ENCODE measurements around the gene SEC24D.

SEC24D gene

GRCh38 chr4:118816538-118817177 lies 19.3 kb downstream of the SEC24D start:
- CTCF ChIA-PET: no interaction called here
- POLR2A ChIA-PET: no interaction called here
- DNase-seq (ENCODE audit: extremely low spot score): no peak
- TF ChIP-seq SUZ12 (IDR thresholded peaks at IDR 0.05) (no peak), HDGF (IDR thresholded peaks at IDR 0.05; ENCODE audit: borderline replicate concordance) (no peak), L3MBTL2 (conservative IDR thresholded peaks at IDR 0.05) (no peak), PKNOX1 (IDR thresholded peaks at IDR 0.05) (no peak), TARDBP (IDR thresholded peaks at IDR 0.05) (no peak), CTBP1 (IDR thresholded peaks at IDR 0.05; ENCODE audit: borderline replicate concordance) (no peak), FOXK2 (IDR thresholded peaks at IDR 0.05) (no peak), ZNF384 (IDR thresholded peaks at IDR 0.05) (no peak)

- POLR2A ChIA-PET: no interaction called here
- no peak for DNase-seq (ENCODE audit: extremely low spot score)
- TF ChIP-seq FOXA1 (IDR thresholded peaks at IDR 0.05) (no peak), ELF4 (IDR thresholded peaks at IDR 0.05) (no peak), NFRKB (IDR thresholded peaks at IDR 0.05) (no peak), LEF1 (IDR thresholded peaks at IDR 0.05; ENCODE audit: borderline replicate concordance) (no peak), FOXK2 (IDR thresholded peaks at IDR 0.05) (no peak), SP1 (IDR thresholded peaks at IDR 0.05) (no peak), CTBP1 (IDR thresholded peaks at IDR 0.05; ENCODE audit: borderline replicate concordance) (no peak)
- CTCF ChIA-PET: no interaction called here
Measured at GRCh38 chr4:118814891-118815290, 21.0 kb downstream of the SEC24D start.

- POLR2A ChIA-PET: no interaction called here
- CTCF ChIA-PET: no interaction called here
- TF ChIP-seq TARDBP (IDR thresholded peaks at IDR 0.05) (no peak), PKNOX1 (IDR thresholded peaks at IDR 0.05) (no peak), ZNF384 (IDR thresholded peaks at IDR 0.05) (no peak), HDGF (IDR thresholded peaks at IDR 0.05; ENCODE audit: borderline replicate concordance) (no peak), CTBP1 (IDR thresholded peaks at IDR 0.05; ENCODE audit: borderline replicate concordance) (no peak), FOXM1 (IDR thresholded peaks at IDR 0.05; ENCODE audit: borderline replicate concordance) (no peak), LEF1 (IDR thresholded peaks at IDR 0.05; ENCODE audit: borderline replicate concordance) (no peak), FOXK2 (IDR thresholded peaks at IDR 0.05) (no peak), L3MBTL2 (conservative IDR thresholded peaks at IDR 0.05) (no peak), ARNT (IDR thresholded peaks at IDR 0.05) (no peak), SP1 (IDR thresholded peaks at IDR 0.05) (no peak), NFRKB (IDR thresholded peaks at IDR 0.05) (no peak), FOXA1 (IDR thresholded peaks at IDR 0.05) (no peak), ELF4 (IDR thresholded peaks at IDR 0.05) (no peak), SUZ12 (IDR thresholded peaks at IDR 0.05) (no peak), BHLHE40 (IDR thresholded peaks at IDR 0.05; ENCODE audit: borderline replicate concordance) (no peak)
- DNase-seq (ENCODE audit: extremely low spot score): no peak
Measured at GRCh38 chr4:118814058-118814457, 21.9 kb downstream of the SEC24D start.

- CTCF ChIA-PET: no interaction called here
- no peak for TF ChIP-seq ZNF384 (IDR thresholded peaks at IDR 0.05)
- TF ChIP-seq L3MBTL2 (conservative IDR thresholded peaks at IDR 0.05): no peak
- POLR2A ChIA-PET: no interaction called here
- no peak for DNase-seq (ENCODE audit: extremely low spot score)
Measured at GRCh38 chr4:118813561-118813960, 22.4 kb downstream of the SEC24D start.

GRCh38 chr4:118811832-118812231 lies 24.1 kb downstream of the SEC24D start:
- DNase-seq (ENCODE audit: extremely low spot score): no peak
- CTCF ChIA-PET: no interaction called here
- no peak for TF ChIP-seq HDGF (IDR thresholded peaks at IDR 0.05; ENCODE audit: borderline replicate concordance)
- TF ChIP-seq BHLHE40 (IDR thresholded peaks at IDR 0.05; ENCODE audit: borderline replicate concordance): no peak
- TF ChIP-seq ELF4 (IDR thresholded peaks at IDR 0.05): no peak
- no peak for TF ChIP-seq TARDBP (IDR thresholded peaks at IDR 0.05)
- no peak for TF ChIP-seq ARNT (IDR thresholded peaks at IDR 0.05)
- TF ChIP-seq FOXM1 (IDR thresholded peaks at IDR 0.05; ENCODE audit: borderline replicate concordance): no peak
- TF ChIP-seq NFRKB (IDR thresholded peaks at IDR 0.05): no peak
- TF ChIP-seq SUZ12 (IDR thresholded peaks at IDR 0.05): no peak
- TF ChIP-seq SP1 (IDR thresholded peaks at IDR 0.05): no peak
- TF ChIP-seq FOXK2 (IDR thresholded peaks at IDR 0.05): no peak
- TF ChIP-seq FOXA1 (IDR thresholded peaks at IDR 0.05): no peak
- no peak for TF ChIP-seq CTBP1 (IDR thresholded peaks at IDR 0.05; ENCODE audit: borderline replicate concordance)
- TF ChIP-seq LEF1 (IDR thresholded peaks at IDR 0.05; ENCODE audit: borderline replicate concordance): no peak
- no peak for TF ChIP-seq ZNF384 (IDR thresholded peaks at IDR 0.05)
- TF ChIP-seq PKNOX1 (IDR thresholded peaks at IDR 0.05): no peak
- no peak for TF ChIP-seq L3MBTL2 (conservative IDR thresholded peaks at IDR 0.05)
- POLR2A ChIA-PET: no interaction called here

GRCh38 chr4:118810991-118811764 lies 24.7 kb downstream of the SEC24D start:
- POLR2A ChIA-PET: no interaction called here
- no peak for TF ChIP-seq LEF1 (IDR thresholded peaks at IDR 0.05; ENCODE audit: borderline replicate concordance)
- TF ChIP-seq SP1 (IDR thresholded peaks at IDR 0.05): no peak
- TF ChIP-seq ZNF384 (IDR thresholded peaks at IDR 0.05): no peak
- TF ChIP-seq HDGF (IDR thresholded peaks at IDR 0.05; ENCODE audit: borderline replicate concordance): no peak
- TF ChIP-seq FOXK2 (IDR thresholded peaks at IDR 0.05): no peak
- TF ChIP-seq ARNT (IDR thresholded peaks at IDR 0.05): no peak
- no peak for TF ChIP-seq SUZ12 (IDR thresholded peaks at IDR 0.05)
- TF ChIP-seq ELF4 (IDR thresholded peaks at IDR 0.05): no peak
- no peak for TF ChIP-seq FOXM1 (IDR thresholded peaks at IDR 0.05; ENCODE audit: borderline replicate concordance)
- no peak for TF ChIP-seq L3MBTL2 (conservative IDR thresholded peaks at IDR 0.05)
- no peak for TF ChIP-seq BHLHE40 (IDR thresholded peaks at IDR 0.05; ENCODE audit: borderline replicate concordance)
- CTCF ChIA-PET: no interaction called here
- no peak for DNase-seq (ENCODE audit: extremely low spot score)
